Mononuclear cell (primary cell): ENCODE results near the gene GLRX3. TPM values are rescaled to one million over a fixed set of nuclear protein-coding genes. Genes with fewer than 3 reads are reported as not detected.

Experiments
- H3K27me3 ChIP-seq: 2 replicates; pipeline ENCODE4 v1.6.0; 2011; ENCODE audit warnings: low read length, control low read depth; ENCODE audit not compliant: insufficient read depth
- H3K4me1 ChIP-seq: 2 replicates; pipeline ENCODE4 v1.5.1; 2011; ENCODE audit warnings: mild to moderate bottlenecking, low read length, control low read depth; ENCODE audit not compliant: insufficient read depth
- H3K4me3 ChIP-seq: 2 replicates; pipeline ENCODE4 v1.5.1; 2011; ENCODE audit warnings: mild to moderate bottlenecking, low read length, moderate library complexity
- H3K9me3 ChIP-seq: 2 replicates; pipeline ENCODE4 v1.5.1; 2011; ENCODE audit warnings: low read depth, mild to moderate bottlenecking, control low read depth, low read length
- total RNA-seq: library from RNA; depleted of rRNA; stranded (reverse); fragments of >200 nt; gene quantifications from one replicate; pipeline ENCODE4 v1.2.3, GENCODE V29; 2012

GLRX3 gene
- total RNA-seq, 1 donor, result 34.1 TPM

DNA sequence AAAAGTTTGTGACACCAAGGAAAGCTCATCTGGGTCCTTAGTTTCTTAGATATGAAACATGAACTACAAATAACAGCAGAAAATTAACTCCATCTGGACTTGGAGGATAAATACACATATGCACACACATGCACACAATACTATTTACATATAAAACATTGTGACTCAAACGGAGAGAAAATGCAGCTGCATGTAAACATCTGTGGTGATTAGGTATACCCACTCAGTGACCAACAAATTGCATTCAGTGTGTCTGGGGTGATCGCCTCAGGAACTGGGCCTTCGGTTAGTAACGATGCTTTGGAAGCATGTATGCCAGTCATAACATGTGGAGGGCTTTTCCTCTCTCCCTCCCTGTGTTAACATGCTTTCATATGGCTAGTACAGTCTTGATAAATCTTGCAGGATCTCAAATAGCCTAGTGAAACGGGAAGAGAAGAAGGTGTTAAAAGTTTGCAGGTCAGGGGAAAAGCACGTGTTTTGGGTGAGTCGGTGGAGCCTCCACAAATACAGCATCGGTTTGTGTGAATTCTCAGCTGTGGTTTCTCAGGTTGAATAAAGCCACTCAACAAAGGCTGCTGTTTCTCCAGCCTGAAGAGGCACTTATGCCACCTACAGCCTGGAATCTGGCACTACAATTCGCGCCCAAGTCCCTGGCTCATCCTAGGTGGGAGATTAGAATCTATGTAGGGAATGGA, 8.7 kb upstream of the GLRX3 start:
- H3K9me3 ChIP-seq, result no peaks in the 10 kb centered on the region
- peaks cover 4% of the 10 kb centered on the region for H3K4me1 ChIP-seq
- H3K27me3 ChIP-seq, result peaks cover 14% of the 10 kb centered on the region
- no peak overlapping the region for H3K4me3 ChIP-seq

DNA sequence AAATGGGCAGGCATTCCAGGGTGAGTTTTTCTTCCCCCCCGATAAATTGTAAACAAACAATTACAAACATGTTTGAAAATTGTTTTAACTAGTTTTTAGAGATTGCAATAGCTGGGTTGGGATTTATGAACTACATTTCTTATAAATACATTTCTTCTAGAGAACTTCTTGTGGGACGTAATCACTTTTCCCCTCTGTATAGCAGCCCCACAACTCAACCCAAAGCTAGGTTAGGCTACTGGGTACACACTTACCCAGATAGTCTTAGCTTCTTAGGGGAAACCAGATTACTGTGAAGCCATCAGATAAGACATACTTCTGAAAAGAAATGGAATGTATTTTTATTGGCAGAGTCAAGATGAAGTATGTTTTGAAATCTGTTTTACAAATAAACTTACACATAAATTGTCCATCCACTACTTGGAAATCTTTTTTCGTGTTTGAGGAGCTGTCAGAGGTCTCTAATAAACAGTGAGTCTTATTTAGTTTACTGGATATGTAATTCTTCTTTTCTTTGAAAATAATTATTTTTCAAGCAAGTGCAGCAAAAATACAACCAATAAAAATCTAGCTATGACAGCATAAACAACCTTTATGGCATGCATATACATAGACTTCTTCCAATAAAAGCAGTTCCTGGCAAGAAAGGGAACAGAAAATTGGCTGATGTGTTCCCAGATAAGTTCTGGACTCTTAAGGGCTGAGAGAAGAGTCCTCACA, 8.0 kb upstream of the GLRX3 start:
- H3K9me3 ChIP-seq, result no peaks in the 10 kb centered on the region
- no peak overlapping the region for H3K4me3 ChIP-seq
- peaks cover 4% of the 10 kb centered on the region for H3K4me1 ChIP-seq
- H3K27me3 ChIP-seq, result peaks cover 14% of the 10 kb centered on the region

- Histone ChIP-seq H3K4me3 (no peak overlapping the region), H3K9me3 (no peaks in the 10 kb centered on the region), H3K4me1 (peaks cover 4% of the 10 kb centered on the region), H3K27me3 (peaks cover 14% of the 10 kb centered on the region)
Observed at GRCh38 chr10:130128922-130129321, 7.3 kb upstream of the GLRX3 start.

GRCh38 chr10:130135676-130136225, 440 bp upstream of the GLRX3 start:
- Histone ChIP-seq H3K27me3 (no peaks in the 10 kb centered on the region), H3K9me3 (no peaks in the 10 kb centered on the region), H3K4me1 (peaks cover 28% of the 10 kb centered on the region), H3K4me3 (peak overlapping the region; percentile 76)

- Histone ChIP-seq H3K4me3 (peak overlapping the region; percentile 76), H3K27me3 (no peaks in the 10 kb centered on the region), H3K9me3 (no peaks in the 10 kb centered on the region), H3K4me1 (peaks cover 41% of the 10 kb centered on the region)
Observed at GRCh38 chr10:130137090-130137448, 878 bp downstream of the GLRX3 start.

DNA sequence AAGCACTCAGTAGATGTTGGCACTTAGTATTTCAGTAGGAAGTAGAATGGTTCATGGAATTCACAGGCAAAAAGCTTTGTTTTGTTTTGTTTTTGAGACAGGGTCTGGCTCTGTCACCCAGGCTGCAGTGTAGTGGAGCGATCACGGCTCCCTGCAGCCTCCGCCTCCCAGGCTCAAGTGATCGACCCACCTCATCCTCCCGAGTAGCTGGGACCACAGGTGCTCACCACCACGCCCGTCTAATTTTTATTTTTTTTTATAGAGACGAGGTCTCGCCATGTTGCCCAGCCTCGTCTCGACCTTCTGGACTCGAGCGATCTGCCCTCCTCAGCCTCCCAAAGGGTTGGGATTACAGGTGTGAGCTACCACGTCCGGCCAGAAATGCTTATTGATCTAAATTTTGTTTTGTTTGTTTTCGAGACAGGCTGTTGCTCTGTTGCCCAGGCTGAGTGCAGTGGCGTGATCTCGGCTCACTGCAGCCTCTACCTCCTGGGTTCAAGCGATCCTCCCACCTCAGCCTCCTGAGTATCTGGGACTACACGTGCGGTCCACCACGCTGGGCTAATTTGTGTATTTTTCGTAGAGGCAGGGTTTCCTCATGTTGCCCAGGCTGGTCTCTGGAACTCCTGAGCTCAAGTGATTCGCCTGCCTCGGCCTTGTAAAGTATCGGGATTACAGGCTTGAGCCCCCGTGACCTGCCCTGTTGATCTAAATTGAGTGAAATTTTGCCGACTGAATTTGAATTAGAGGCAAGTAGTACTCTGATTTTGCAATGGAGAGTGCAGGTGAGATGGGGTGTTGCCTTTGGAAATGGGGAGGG, 1.7 kb downstream of the GLRX3 start:
- no peak overlapping the region for H3K4me3 ChIP-seq
- no peaks in the 10 kb centered on the region for H3K9me3 ChIP-seq
- H3K4me1 ChIP-seq, result peaks cover 44% of the 10 kb centered on the region
- H3K27me3 ChIP-seq, result no peaks in the 10 kb centered on the region

DNA sequence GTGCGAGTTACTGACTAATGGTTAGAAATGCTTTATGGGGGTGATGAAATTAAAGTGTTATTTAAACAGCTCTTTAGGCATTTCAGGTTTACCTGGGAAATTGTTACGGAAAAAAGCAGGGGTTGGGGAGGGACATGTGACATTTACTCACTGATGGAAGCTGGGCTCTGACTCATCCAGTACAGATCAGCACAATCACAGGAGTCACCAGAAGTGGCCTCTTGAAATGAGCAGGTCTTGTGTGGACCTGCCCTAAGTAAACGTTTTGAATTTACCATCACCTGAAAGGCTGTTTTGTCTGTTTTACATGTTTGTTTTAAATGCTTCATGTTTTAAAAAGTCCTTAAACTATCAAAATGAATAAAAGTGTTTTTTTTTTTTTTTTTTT, 2.3 kb downstream of the GLRX3 start:
- Histone ChIP-seq H3K9me3 (no peaks in the 10 kb centered on the region), H3K27me3 (no peaks in the 10 kb centered on the region), H3K4me3 (no peak overlapping the region), H3K4me1 (peaks cover 44% of the 10 kb centered on the region)

- Histone ChIP-seq H3K4me1 (peaks cover 43% of the 10 kb centered on the region), H3K27me3 (no peaks in the 10 kb centered on the region), H3K4me3 (no peak overlapping the region), H3K9me3 (no peaks in the 10 kb centered on the region)
Observed at GRCh38 chr10:130140425-130140824, 4.2 kb downstream of the GLRX3 start.

DNA sequence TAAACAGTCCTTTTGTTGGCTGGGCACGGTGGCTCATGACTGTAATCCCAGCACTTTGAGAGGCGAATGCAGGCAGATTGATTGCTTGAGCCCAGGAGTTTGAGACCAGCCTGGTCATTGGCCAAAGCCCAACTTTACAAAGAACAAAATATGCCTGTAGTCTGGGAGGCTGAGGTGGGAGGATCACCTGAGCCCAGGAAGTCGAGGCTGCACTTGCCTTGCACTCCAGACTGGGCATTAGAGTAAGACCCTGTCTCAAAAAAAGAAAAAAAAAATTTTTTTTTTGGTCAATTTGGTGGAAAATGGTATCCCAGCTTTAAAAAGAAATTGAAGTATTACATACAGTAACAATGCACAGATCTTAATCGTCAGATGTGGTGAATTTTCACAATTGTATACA, 4.8 kb downstream of the GLRX3 start:
- Histone ChIP-seq H3K27me3 (no peaks in the 10 kb centered on the region), H3K4me3 (no peak overlapping the region), H3K9me3 (no peaks in the 10 kb centered on the region), H3K4me1 (peaks cover 36% of the 10 kb centered on the region)

DNA sequence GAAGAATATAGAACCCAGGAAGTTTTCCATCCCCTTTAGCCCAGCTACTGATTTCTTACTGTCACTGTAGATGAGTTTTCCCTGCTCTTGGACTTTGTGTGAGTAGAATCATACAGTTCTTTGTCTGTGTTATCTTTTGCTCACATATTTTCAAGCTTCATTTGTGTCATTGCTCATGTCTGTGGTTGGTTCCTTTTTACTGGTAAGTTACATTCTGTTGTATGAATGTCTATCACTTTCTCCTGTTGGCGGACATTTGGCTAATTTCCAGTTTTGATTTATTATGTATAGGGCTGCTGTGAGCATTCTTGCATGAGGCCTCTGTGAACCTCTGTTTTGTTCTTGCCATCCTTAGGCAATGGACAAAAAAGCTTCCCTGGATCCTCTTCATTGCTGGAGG, 5.3 kb downstream of the GLRX3 start:
- H3K27me3 ChIP-seq, result no peaks in the 10 kb centered on the region
- peaks cover 36% of the 10 kb centered on the region for H3K4me1 ChIP-seq
- H3K9me3 ChIP-seq, result no peaks in the 10 kb centered on the region
- no peak overlapping the region for H3K4me3 ChIP-seq

DNA sequence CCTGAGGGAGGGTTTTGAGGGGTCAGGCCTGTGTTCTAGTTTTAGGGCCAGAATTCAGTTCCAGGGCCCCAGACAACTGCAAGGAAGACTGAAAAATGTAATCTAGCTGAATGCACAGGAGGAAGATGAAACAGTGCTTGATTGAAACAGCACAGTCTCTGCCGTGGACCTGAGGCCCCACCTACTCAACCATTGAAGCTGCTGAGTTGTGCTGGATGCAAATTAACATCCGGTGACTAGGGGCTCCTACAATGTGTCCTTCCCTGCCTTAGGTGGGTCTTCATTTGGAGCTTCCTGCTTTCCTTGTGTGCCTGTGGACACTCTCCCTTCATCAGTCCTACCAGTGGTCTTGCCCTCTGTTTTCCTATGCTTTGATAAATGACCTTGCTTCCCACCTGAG, 5.7 kb downstream of the GLRX3 start:
- no peak overlapping the region for H3K4me3 ChIP-seq
- H3K27me3 ChIP-seq, result no peaks in the 10 kb centered on the region
- peaks cover 36% of the 10 kb centered on the region for H3K4me1 ChIP-seq
- no peaks in the 10 kb centered on the region for H3K9me3 ChIP-seq

DNA sequence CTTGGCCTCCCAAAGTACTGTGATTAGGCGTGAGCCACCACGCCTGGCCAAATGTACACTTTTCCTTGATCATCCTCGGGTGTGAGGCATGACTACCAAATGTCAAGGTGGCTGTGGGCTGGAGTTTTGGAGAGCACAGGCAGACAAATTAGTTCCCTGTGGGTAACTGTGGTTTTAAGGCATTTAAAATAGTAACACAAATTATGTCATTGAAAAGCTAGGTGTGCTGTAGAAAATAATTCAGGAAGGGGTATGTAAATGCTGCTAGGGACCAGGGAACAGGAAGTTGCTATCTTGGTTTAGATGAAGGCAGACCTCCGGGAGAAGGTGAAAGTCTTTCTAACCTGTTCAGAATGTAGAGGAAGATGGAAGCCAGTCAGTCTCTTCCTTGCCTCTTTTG, 9.9 kb downstream of the GLRX3 start:
- Histone ChIP-seq H3K9me3 (no peaks in the 10 kb centered on the region), H3K27me3 (no peaks in the 10 kb centered on the region), H3K4me1 (peaks cover 13% of the 10 kb centered on the region)

GRCh38 chr10:130159192-130159794, 23.1 kb downstream of the GLRX3 start:
- no peaks in the 10 kb centered on the region for H3K9me3 ChIP-seq
- no peaks in the 10 kb centered on the region for H3K27me3 ChIP-seq
- H3K4me1 ChIP-seq, result no peaks in the 10 kb centered on the region
- H3K4me3 ChIP-seq, result no peak overlapping the region

More for the DNA sequence above, 9.9 kb downstream of the GLRX3 start:
- no peak overlapping the region for H3K4me3 ChIP-seq

- Histone ChIP-seq H3K9me3 (no peaks in the 10 kb centered on the region), H3K27me3 (no peaks in the 10 kb centered on the region), H3K4me1 (no peaks in the 10 kb centered on the region), H3K4me3 (no peak overlapping the region)
Observed at GRCh38 chr10:130160775-130161174, 24.6 kb downstream of the GLRX3 start.

- no peak overlapping the region for H3K4me3 ChIP-seq
- H3K9me3 ChIP-seq, result no peaks in the 10 kb centered on the region
- no peaks in the 10 kb centered on the region for H3K27me3 ChIP-seq
- H3K4me1 ChIP-seq, result no peaks in the 10 kb centered on the region
Observed at GRCh38 chr10:130161331-130161730, 25.1 kb downstream of the GLRX3 start.
